PC-3 (cell line): ENCODE measurements around the gene MAP2K5. TPM values are rescaled to one million over a fixed set of nuclear protein-coding genes. Genes with fewer than 3 reads are reported as not detected.

Experiments used
- ATAC-seq: fragments of 200-7000 bp; cut with Tn5 transposase; 2 replicates; pipeline ENCODE4 v1.9.1; 2020; ENCODE audit warnings: mild to moderate bottlenecking, moderate library complexity
- BruUV-seq: library from RNA; stranded (reverse); fragments of 400-500 nt; replicated peaks from 2 replicates; lab custom pipeline; 2021; lab: Mats Ljungman, UMichigan
- CTCF ChIA-PET: fragments of 300-600 bp; sonication (Branson Sonifier 250); formaldehyde crosslinking; loops from one replicate; lab custom pipeline; 2022; ENCODE audit warnings: antibody characterized with exemption; lab: Charles Lee
- POLR2A ChIA-PET: fragments of 300-600 bp; sonication (Branson Sonifier 250); formaldehyde crosslinking; loops from one replicate; lab custom pipeline; 2022; ENCODE audit warnings: antibody characterized with exemption; ENCODE audit not compliant: unreplicated experiment; lab: Charles Lee
- DNase-seq: peaks from one replicate; pipeline ENCODE4 v3.0.0-alpha.2; 2015
- H2AFZ ChIP-seq: fragments of 300-600 bp; sonication (generic); 2 replicates; pipeline ENCODE4 v1.6.0; 2016; ENCODE audit warnings: antibody characterized with exemption, low read length
- H3F3A ChIP-seq: fragments of 300-600 bp; sonication (generic); one replicate; pipeline ENCODE4 v1.6.0; 2017; ENCODE audit warnings: antibody characterized with exemption, low read length, control low read depth, mild to moderate bottlenecking; ENCODE audit not compliant: unreplicated experiment
- H3K27ac ChIP-seq: fragments of 300-600 bp; sonication (generic); 2 replicates; pipeline ENCODE4 v1.5.1; 2016; ENCODE audit warnings: mild to moderate bottlenecking, low read length
- H3K27me3 ChIP-seq: fragments of 300-600 bp; sonication (generic); 2 replicates; pipeline ENCODE4 v1.6.1; 2016; ENCODE audit warnings: low read length, mixed read lengths
- H3K36me3 ChIP-seq: fragments of 300-600 bp; sonication (generic); 2 replicates; pipeline ENCODE4 v1.6.1; 2016; ENCODE audit warnings: low read depth, mixed run types, low read length, mixed read lengths
- H3K4me1 ChIP-seq: fragments of 300-600 bp; sonication (generic); 2 replicates; pipeline ENCODE4 v1.5.1; 2016; ENCODE audit warnings: low read length; ENCODE audit not compliant: insufficient read depth
- H3K4me2 ChIP-seq: fragments of 300-600 bp; sonication (generic); 2 replicates; pipeline ENCODE4 v1.6.0; 2016; ENCODE audit warnings: low read length
- H3K4me3 ChIP-seq: fragments of 300-600 bp; sonication (generic); 2 replicates; pipeline ENCODE4 v1.5.1; 2016; ENCODE audit warnings: mild to moderate bottlenecking, low read length, mixed read lengths
- H3K79me2 ChIP-seq: fragments of 300-600 bp; sonication (generic); 2 replicates; pipeline ENCODE4 v1.6.1; 2017; ENCODE audit warnings: low read length, mixed read lengths
- H3K9ac ChIP-seq: fragments of 300-600 bp; sonication (generic); 2 replicates; pipeline ENCODE4 v1.6.0; 2016; ENCODE audit warnings: mild to moderate bottlenecking, low read length
- H3K9me2 ChIP-seq: fragments of 300-600 bp; sonication (generic); replicated peaks from 2 replicates; pipeline ENCODE4 v1.6.1; 2016; ENCODE audit warnings: mixed run types, low read length, mixed read lengths
- H3K9me3 ChIP-seq: fragments of 300-600 bp; sonication (generic); 2 replicates; pipeline ENCODE4 v1.6.1; 2016; ENCODE audit warnings: low read length, mixed read lengths
- H4K20me1 ChIP-seq: fragments of 300-600 bp; sonication (generic); 2 replicates; pipeline ENCODE4 v1.6.1; 2016; ENCODE audit warnings: low read length, mixed read lengths
- EZH2 ChIP-seq: fragments of 300-600 bp; sonication (generic); IDR thresholded peaks from one replicate; pipeline ENCODE4 v1.6.1; 2017; ENCODE audit warnings: antibody characterized with exemption, mild to moderate bottlenecking, low read length; ENCODE audit not compliant: unreplicated experiment
- EZH2phosphoT487 ChIP-seq: fragments of 300-600 bp; sonication (generic); IDR thresholded peaks from 2 replicates; pipeline ENCODE4 v1.6.1; 2018; ENCODE audit warnings: mild to moderate bottlenecking, antibody characterized with exemption, low read length, borderline replicate concordance
- intact Hi-C: fragments of 100-400 bp; cut with micrococcal nuclease; formaldehyde crosslinking; loops from 2 replicates; pipeline ENCODE4 v1.9.0; 2023
- total RNA-seq: library from RNA; depleted of rRNA; stranded (reverse); fragments of >200 nt; gene quantifications from 2 replicates; pipeline ENCODE4 v1.2.3, GENCODE V29; 2014
- TF ChIP-seq, protein P1 (sequence below): fragments of 300-600 bp; sonication (generic); conservative IDR thresholded peaks from 2 replicates; pipeline ENCODE4 v1.5.1; 2017; ENCODE audit warnings: antibody characterized with exemption, low read depth, mild to moderate bottlenecking, low read length

The MAP2K5 gene
- total RNA-seq, 1 experiment from 2014 or later: 5.5 TPM

DNA sequence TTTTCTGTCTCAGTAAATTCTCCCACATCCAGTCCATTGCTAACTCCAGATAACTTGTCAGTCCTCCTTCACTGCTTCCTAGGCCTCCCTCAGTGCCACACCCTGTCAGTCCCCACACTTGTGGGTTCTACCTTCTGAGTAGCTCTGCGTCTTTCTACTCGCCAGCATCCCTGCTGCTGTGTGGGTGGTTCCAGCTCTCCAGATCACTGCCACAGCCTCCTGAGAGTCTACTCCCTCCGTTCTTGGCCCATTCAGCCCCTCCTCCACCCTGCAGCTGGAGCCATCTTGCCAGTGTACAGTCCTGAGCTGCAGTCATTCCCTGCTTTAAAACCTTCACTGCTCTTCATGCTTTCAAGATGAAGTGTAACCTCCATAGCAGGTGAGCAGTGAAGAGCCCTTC, 45.3 kb downstream of the MAP2K5 start:
- Histone ChIP-seq H3K79me2 (no peaks in the 10 kb centered on the region), H3K36me3 (no peaks in the 10 kb centered on the region), H4K20me1 (no peaks in the 10 kb centered on the region), H3K9ac (no peak overlapping the region), H3F3A (no peaks in the 10 kb centered on the region), H2AFZ (no peak overlapping the region), H3K9me3 (no peaks in the 10 kb centered on the region), H3K4me2 (no peak overlapping the region), H3K4me1 (no peaks in the 10 kb centered on the region), H3K27me3 (no peaks in the 10 kb centered on the region), H3K27ac (no peak overlapping the region), H3K4me3 (no peak overlapping the region), H3K9me2 (no peaks in the 10 kb centered on the region)
- BruUV-seq: no TSS peak
- ChIA-PET POLR2A (no interaction called here), CTCF (no interaction called here)
- intact Hi-C loops: no loop called here
- DNase-seq (no peak), ATAC-seq (no peak)
- TF ChIP-seq EZH2 (no peak), EZH2phosphoT487 (no peak)
- TF ChIP-seq, protein P1, sequence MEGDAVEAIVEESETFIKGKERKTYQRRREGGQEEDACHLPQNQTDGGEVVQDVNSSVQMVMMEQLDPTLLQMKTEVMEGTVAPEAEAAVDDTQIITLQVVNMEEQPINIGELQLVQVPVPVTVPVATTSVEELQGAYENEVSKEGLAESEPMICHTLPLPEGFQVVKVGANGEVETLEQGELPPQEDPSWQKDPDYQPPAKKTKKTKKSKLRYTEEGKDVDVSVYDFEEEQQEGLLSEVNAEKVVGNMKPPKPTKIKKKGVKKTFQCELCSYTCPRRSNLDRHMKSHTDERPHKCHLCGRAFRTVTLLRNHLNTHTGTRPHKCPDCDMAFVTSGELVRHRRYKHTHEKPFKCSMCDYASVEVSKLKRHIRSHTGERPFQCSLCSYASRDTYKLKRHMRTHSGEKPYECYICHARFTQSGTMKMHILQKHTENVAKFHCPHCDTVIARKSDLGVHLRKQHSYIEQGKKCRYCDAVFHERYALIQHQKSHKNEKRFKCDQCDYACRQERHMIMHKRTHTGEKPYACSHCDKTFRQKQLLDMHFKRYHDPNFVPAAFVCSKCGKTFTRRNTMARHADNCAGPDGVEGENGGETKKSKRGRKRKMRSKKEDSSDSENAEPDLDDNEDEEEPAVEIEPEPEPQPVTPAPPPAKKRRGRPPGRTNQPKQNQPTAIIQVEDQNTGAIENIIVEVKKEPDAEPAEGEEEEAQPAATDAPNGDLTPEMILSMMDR: no peak

DNA sequence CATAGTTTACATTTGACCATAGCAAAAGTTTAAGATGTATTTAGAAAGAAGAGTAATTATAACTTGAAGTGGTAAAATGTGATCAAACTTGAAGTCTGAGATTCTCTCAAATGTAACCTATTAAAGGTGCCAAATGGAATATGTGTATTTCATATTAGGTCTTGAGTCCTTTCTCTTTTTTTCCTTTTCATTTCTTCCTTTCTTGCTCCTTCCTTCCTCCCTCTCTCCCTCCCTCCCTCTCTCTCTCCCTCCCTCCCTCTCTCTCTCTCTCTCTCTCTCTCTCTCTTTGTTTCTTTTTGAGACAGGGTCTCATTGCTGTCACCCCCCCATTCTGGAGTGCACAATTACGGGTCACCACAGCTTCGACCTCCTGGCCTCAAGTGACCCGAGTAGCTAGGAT, 47.7 kb downstream of the MAP2K5 start:
- Histone ChIP-seq H3K4me1 (no peaks in the 10 kb centered on the region), H3K27me3 (no peaks in the 10 kb centered on the region), H3F3A (no peaks in the 10 kb centered on the region), H3K9ac (no peak overlapping the region), H3K9me3 (no peaks in the 10 kb centered on the region), H3K4me3 (no peak overlapping the region), H3K79me2 (no peaks in the 10 kb centered on the region), H4K20me1 (no peaks in the 10 kb centered on the region), H3K9me2 (no peaks in the 10 kb centered on the region), H3K36me3 (no peaks in the 10 kb centered on the region), H3K4me2 (no peak overlapping the region), H2AFZ (no peak overlapping the region), H3K27ac (no peak overlapping the region)
- TF ChIP-seq EZH2 (no peak), EZH2phosphoT487 (no peak)
- TF ChIP-seq, protein P1: no peak
- intact Hi-C loops: no loop called here
- ChIA-PET CTCF (no interaction called here), POLR2A (no interaction called here)
- ATAC-seq (no peak), DNase-seq (no peak)
- no TSS peak for BruUV-seq

DNA sequence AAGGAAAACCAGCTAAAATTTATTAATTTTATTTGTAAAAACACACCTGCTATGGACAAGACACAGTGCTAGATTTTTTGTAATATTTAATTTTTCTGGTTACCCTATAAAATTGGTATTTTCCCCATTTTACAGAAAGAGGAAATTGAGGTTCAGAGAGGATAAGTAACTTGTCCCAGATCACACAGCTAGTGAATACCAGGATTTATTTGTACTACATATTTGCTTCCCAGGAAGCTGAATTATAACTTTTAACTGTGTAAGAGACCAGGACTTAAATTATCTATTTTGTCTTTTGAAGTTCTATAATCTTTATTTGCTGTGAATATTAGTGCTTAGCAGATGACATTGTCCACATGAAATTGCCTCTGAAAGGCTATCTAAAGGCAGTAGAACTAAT, 49.7 kb downstream of the MAP2K5 start:
- H3K9me3 ChIP-seq: no peaks in the 10 kb centered on the region
- ChIA-PET POLR2A (no interaction called here), CTCF (no interaction called here)
- no peaks in the 10 kb centered on the region for H3K27me3 ChIP-seq
- no peaks in the 10 kb centered on the region for H3K36me3 ChIP-seq
- ATAC-seq (no peak), DNase-seq (no peak)
- no peak for TF ChIP-seq EZH2phosphoT487
- TF ChIP-seq, protein P1: no peak
- TF ChIP-seq EZH2: no peak
- H3F3A ChIP-seq: no peaks in the 10 kb centered on the region
- no peaks in the 10 kb centered on the region for H3K4me1 ChIP-seq
- no peak overlapping the region for H3K27ac ChIP-seq
- H3K9me2 ChIP-seq: no peaks in the 10 kb centered on the region
- no peaks in the 10 kb centered on the region for H3K79me2 ChIP-seq
- no peak overlapping the region for H2AFZ ChIP-seq
- H4K20me1 ChIP-seq: no peaks in the 10 kb centered on the region
- BruUV-seq: no TSS peak
- H3K9ac ChIP-seq: no peak overlapping the region
- intact Hi-C loops: no loop called here
- H3K4me2 ChIP-seq: no peak overlapping the region
- no peak overlapping the region for H3K4me3 ChIP-seq
